GM15510 (cell line): Measurements from ENCODE around the gene PRKCB.

Experiments used
- POLR2A ChIP-seq: IDR thresholded peaks from 3 replicates; pipeline ENCODE4 v1.6.1; 2011; ENCODE audit warnings: borderline replicate concordance; ENCODE audit not compliant: insufficient read length; ENCODE audit errors: extremely low read depth

Gene PRKCB

DNA sequence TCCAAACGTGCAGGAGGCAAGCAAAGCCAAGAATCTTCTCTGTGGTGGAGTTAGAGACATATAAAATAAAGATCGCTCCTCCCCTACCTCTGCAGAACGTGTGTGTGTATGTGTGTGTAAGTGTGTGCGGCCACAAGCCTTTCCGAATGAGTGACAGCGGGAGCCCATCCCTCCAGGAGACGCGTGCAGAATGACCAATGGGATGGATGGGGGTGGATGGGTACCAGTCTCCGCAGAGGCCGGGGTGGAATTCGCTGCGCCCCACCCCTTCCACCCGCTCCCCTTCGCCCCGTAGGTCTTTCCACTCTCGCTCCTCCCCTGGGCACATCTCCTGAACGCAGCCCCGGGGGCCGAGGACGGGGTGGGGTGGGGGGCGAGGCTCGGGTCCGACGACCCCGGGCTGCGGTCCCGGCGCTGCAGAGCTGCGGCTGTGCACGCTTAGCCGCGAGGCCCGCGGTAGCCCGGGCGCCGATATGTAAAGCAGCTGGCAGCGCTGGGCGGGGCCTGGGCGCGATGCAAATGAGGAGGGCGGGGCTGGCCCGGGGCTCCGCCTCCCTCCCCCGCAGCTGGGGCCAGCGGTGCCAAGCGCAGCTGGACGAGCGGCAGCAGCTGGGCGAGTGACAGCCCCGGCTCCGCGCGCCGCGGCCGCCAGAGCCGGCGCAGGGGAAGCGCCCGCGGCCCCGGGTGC lies at the start of gene PRKCB:
PRKCB (plus strand) TSS at position 594 of the 688 bp plus-strand sequence.
- peak; percentile 84 for TF ChIP-seq POLR2A

DNA sequence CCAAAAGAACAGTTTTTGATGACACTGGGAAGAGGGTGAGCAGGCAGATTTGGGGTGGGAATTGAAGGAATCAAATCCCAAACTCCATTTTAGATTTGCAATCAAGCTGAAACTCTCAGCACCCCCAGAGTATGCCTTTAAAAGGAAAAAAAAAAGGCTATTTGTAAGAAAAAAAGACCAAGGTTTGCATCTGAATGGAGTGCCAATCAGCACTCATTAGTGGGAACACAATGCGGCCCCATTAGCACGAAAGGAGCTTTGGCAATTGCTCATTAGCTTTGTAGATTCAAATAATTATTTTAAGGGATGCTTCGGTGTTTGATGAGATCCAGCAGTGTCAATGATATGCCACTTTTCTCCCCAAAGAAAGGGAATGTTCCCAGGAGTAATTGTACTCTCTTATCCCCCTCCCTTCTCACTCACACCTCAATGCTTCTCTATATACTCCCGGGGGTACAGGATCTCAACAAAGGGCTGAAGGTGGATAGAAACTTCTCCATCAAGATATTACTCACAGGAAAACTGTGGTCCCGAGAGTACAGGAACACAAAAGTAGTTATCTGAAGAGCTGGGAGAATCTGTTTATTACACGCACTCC lies 48.7 kb upstream of the PRKCB start:
- TF ChIP-seq POLR2A: no peak

DNA sequence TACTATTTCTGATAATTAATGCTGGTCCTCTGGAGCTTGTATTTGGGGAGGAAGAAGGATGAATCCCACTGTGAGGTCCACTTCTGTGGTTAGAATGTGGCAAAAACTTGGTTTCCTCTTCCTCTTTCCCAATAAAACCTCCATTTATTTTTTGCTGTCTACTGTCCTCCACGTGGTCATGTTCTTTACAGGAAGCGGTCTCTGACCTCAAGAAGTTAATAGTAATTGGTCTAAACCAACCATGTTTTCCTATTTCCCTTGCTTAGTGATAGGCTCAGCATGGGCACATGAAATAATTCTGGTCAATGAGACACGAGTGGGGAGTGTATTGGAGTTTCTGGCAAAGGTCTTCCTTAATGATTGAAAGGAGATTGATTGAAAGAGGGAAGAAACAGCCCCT lies 47.1 kb upstream of the PRKCB start:
- TF ChIP-seq POLR2A: no peak

DNA sequence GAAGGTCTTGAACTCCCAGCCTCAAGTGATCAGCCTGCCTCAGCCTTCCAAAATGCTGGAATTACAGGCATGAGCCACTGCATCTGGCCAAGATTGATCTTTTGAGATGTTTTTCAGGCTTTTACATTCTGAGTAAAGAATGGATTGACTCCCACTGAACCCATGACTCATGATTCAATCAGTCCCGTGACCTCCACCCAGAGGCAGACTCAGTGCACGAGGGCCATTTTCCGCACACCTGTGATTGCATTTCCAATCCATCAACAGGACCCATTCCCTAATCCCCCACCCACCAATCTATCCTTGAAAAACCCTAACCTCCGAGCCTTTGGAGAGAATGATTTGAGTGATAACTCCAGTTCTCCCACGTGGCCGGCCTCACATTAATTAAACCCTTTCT lies 40.4 kb upstream of the PRKCB start:
- no peak for TF ChIP-seq POLR2A

DNA sequence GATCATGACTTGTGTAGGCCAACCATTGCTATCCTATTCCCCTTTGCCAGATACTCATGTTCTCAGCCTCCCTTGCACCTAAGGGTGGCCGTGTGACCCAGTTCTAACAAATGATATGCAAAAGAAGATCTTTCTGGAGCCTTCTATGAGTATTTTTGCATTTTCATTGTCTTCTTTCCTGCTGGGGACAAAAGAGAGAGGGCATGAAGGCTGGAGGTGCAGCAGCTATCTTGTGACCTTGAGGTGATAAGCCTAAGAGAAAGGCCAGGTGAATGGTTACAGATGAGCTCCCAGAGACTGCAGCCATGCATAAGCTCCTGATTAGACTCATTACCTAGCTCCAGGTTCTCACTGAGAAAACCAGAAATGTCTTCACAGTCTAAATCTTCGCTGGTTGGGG lies 38.8 kb upstream of the PRKCB start:
- no peak for TF ChIP-seq POLR2A

DNA sequence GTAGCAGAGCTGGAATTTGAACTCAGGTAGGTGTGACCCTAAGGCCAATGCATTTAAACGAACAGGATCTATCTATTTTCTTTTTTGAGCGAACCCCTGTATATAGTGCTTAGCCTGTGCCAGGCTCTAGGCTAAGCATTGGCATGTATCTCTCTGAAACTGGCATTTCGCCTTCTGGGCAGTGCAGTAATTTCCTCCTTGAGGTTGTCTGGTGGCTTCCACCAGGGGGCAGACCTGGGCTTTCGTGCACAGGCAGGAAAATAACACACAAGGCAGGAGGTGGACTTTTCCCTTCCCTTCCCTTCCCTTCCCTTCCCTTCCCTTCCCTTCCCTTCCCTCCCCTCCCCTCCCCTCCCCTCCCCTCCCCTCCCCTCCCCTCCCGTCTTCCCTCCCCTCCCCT lies 34.4 kb upstream of the PRKCB start:
- TF ChIP-seq POLR2A: no peak

DNA sequence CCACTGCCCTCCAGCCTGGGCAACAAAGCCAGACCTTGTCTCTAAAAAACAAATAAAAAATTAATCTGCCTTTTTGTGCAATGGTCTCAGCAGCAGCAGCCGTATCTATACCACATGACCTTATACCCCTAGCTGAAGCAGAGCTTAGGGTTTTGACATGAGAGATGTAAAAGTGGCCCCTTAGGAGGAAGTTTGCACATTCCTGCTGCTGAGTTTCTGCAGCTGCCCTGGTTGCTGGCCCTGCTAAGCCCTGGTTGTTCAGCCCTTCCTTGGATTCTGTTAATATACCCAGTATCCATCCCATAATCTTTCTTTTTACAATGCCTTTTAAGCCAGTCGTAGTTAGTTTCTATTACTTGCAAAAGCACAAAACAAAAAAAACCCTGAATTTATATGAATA lies 33.0 kb upstream of the PRKCB start:
- TF ChIP-seq POLR2A: no peak

DNA sequence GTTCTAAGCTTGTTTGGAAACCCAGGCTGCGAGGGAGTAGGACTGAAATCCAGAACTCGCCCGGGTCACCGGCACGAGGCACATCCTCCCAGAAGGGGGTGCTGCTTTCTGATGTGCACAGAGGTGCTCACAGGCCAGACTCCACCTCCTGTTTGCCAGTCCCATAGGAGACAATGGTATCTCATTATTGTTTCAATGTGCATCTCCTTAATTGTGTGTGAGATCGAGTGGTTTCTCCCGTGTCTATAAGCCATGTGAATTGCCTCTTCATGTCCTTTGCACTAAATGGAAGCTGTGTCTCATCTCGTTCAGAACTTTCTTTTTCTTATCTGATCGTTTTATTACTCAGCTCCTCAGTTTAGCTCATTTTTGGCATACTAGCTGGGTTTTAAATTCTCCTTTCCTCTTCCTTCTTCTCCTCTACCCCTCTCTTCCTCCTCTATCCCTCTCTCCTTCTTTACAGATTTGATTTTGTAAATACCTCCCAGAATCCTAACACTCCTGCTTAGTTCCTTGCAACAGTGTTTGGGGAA lies 32.1 kb upstream of the PRKCB start:
- TF ChIP-seq POLR2A: no peak

DNA sequence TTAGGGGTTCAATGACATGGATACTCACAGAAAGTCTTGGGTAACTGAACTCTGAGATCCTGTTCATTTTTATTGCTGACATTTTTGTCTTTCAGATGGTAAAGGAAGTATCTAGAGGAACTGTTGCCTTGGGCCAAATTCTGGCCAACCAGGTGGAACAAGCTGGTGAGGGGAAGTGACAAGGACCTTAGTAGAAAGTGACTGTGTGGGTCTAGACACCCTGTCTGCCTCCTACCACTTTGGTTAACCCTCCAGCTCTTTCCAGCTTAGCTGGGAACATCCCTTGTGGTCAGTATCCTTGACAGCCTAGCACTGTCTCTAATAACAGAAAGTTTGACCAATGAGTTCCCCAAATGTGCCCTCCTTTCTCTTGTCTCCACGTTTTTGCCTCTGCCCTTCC lies 28.8 kb upstream of the PRKCB start:
- no peak for TF ChIP-seq POLR2A

DNA sequence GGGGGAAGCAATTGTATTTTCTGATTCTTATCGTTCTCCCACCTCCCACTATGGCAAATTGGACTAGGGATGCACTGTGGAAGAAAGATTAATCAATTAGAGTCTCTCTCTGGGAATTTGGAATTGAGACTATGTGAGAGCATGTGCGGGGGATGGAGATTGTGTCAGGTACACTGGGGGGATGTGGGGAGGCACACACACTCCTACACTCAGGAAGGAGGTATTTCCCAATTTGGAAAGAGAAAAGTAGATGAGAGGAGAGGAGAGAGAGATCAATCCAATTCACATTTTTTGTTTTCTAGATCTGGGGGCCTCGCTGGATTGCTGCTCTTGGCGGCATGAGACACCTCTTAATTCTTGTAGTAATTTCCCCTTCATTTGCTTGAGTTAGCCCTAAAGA lies 14.3 kb upstream of the PRKCB start:
- TF ChIP-seq POLR2A: no peak

DNA sequence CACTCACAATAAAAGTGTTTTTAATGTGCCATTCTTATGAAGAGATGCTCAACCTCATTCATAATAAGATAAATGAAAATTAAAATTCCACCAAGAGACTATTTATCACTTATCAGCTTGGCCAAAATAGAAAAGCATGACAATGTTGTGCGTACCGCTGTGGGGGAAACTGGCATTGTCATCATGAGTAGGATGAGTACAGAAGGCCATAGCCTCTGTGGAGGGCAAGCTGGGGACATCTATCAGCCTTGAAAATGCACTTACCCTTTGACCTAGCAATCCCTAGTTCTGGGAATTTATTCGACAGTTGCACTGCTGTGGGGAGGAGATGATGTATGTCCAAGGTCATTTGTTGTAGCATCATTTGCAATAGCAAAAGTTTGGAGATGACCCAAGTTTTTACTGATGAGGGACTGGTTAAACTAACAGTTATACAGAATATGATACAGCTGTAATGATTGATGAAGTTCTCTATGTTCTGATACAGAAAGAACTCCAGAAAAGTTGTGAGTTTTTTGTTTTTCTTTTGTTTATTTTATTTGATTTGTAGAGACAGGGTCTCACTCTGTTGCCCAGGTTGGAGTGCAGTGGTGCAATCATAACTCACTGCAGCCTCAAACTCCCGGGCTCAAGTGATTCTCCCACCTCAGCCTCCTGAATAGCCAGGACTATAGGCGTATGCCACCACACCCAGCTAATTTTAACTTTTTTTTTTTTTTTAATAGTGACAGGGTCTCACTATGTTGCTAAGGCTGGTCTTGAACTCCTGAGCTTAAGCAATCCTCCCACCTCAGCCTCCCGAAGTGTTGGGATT lies 13.7 kb upstream of the PRKCB start:
- TF ChIP-seq POLR2A: no peak

DNA sequence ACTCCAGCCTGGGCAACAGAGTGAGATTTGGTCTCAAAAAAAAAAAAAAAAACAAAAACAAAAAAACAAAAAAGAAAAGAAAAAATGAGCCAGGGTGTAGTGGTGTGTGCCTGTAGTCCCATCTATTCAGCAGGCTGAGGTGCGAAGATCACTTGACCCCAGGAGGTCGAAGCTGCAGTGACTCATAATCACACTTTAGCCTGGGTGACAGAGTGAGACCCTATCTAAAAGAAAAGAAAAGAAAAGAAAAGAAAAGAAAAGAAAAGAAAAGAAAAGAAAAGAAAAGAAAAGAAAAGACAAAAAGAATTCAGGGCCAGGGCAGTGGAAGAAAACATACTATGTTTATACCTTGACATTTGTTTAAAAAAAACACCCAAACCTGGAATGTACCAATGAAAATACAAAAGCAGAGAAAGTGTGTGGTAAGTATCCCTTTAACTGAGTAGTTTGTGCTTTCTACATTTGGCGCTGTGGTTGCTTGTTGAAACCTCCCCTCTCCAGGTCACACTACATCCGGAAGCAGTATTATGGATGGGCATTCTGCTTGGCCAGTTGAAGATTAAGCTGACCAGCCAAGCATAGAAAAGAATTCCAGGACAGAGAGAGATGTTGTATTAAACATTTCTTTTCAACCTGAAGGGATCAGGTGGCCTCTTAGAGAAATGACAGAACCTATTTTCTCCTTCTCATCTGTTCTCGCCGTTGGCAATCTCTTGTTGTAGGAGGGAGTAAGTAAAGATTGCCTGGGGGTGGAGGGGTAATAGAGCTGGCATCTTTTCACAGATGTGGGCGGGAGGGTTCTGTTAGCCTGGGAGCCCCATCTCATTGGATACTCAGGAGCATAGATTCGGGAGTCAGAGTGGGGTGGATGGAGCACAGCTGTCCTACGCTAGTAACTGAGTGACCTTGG lies 12.1 kb upstream of the PRKCB start:
- TF ChIP-seq POLR2A: no peak

DNA sequence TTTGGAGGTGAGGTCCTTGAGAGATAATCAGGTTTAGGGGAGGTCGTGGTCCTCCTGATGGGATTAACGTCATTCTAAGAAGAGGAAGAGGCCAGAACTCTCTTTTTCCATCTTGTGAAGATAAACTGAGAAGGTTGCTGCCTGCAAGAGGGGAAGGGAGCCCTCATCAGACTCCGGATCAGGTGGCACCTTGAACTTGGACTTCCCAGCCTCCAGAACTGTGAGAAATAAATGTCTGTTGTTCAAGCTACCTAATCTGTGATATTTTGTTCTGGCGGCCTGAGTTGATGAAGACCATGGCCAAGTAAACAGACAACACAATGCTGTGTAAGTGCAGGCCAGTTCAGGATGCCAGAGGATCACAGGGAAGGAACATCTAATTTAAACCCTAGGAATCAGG lies 10.9 kb upstream of the PRKCB start:
- TF ChIP-seq POLR2A: no peak

DNA sequence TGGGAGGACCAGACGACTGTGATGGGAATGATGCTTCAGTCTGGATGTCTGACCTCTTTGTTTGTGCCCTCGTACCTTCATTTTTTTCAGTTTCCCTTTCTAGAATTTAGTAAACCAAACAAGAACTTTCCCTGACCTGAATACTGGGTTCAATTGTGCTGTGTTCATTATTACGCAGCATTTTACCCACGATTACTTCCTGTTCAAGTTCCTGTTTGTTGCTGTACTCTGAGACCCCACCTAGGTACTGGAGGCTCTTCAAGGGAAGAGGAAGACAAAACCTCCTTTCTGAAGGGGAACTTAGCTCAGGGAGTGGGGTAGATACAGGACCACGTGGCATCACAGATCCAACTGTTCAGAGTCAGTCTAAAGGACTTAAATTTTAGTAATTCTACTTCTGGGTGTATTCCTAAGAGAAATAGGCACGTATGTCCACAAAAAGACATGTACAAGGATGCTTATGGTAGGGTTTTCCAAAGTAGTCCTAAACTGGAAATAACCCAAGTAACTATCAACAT lies 9.2 kb upstream of the PRKCB start:
- TF ChIP-seq POLR2A: no peak
